ENCODE measurements around the gene ZNF571.

The ZNF571 gene

GRCh38 chr19:37594304-37594981 lies at the start of gene ZNF571, which contains the start of gene ZNF540:
TSS of gene ZNF571 (minus strand) at chr19:37594792. CDS start at chr19:37586676, 8,116 bp downstream.
TSS of gene ZNF540 (plus strand) at chr19:37594876. CDS start at chr19:37598448, 3,572 bp downstream.
- Histone ChIP-seq H3K4me3 (ENCODE audit: low read length) (peak within 1 kb of the TSS; percentile 92), H3K4me1 (ENCODE audit: control insufficient read depth, insufficient read depth, low read length) (peaks cover 9% of the 10 kb centered on the region), H3K36me3 (ENCODE audit: control insufficient read depth, insufficient read depth, low read length, severe bottlenecking) (peaks cover 1% of the 10 kb centered on the region), H3K27me3 (replicated peaks; ENCODE audit: control insufficient read depth, insufficient read depth, low read length) (no peaks in the 10 kb centered on the region), H3K9ac (ENCODE audit: low read length) (peak within 1 kb of the TSS; percentile 84), H3K9me3 (ENCODE audit: control insufficient read depth, low read length) (peaks cover under 1% of the 10 kb centered on the region)
- peak; percentile 98 for DNase-seq (ENCODE audit: low read depth)

- Histone ChIP-seq H3K9me3 (ENCODE audit: control insufficient read depth, low read length) (peaks cover 97% of the 10 kb centered on the region), H3K4me3 (ENCODE audit: low read length) (peak overlapping the region; percentile 68), H3K36me3 (ENCODE audit: control insufficient read depth, insufficient read depth, low read length, severe bottlenecking) (peaks cover 65% of the 10 kb centered on the region), H3K4me1 (ENCODE audit: control insufficient read depth, insufficient read depth, low read length) (no peaks in the 10 kb centered on the region), H3K9ac (ENCODE audit: low read length) (no peak overlapping the region), H3K27me3 (replicated peaks; ENCODE audit: control insufficient read depth, insufficient read depth, low read length) (no peaks in the 10 kb centered on the region)
- DNase-seq (ENCODE audit: low read depth) = no peak
Observed at GRCh38 chr19:37635076-37636056, 40.8 kb upstream of the ZNF571 start.

DNA sequence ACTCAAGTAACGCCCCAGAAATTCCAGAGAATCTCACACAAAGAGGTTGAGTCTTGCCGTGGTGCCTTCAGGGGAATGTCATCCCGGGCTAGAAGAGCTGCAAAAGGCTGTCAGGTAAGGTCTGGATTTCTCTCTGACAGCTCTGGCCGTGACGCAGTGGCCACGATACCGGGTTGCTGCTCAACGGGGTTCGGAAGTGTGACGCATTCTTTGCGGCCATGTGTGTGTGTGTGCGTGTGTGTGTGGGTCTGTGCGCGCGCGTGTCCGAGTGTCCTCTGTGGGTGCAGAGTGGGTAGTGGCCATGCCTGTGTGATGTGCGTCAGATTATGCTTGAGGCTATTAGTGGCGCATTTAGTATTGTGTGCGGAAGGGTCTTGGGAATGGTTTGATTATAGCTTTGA lies 390 bp upstream of the ZNF571 start:
- H3K9ac ChIP-seq (ENCODE audit: low read length) = peak overlapping the region; percentile 84
- peaks cover 7% of the 10 kb centered on the region for H3K36me3 ChIP-seq (ENCODE audit: control insufficient read depth, insufficient read depth, low read length, severe bottlenecking)
- H3K27me3 ChIP-seq (replicated peaks; ENCODE audit: control insufficient read depth, insufficient read depth, low read length) = no peaks in the 10 kb centered on the region
- peaks cover 6% of the 10 kb centered on the region for H3K9me3 ChIP-seq (ENCODE audit: control insufficient read depth, low read length)
- peak; percentile 77 for DNase-seq (ENCODE audit: low read depth)
- peaks cover 9% of the 10 kb centered on the region for H3K4me1 ChIP-seq (ENCODE audit: control insufficient read depth, insufficient read depth, low read length)
- H3K4me3 ChIP-seq (ENCODE audit: low read length) = peak overlapping the region; percentile 92

- Histone ChIP-seq H3K36me3 (ENCODE audit: control insufficient read depth, insufficient read depth, low read length, severe bottlenecking) (no peaks in the 10 kb centered on the region), H3K9me3 (ENCODE audit: control insufficient read depth, low read length) (no peaks in the 10 kb centered on the region), H3K4me3 (ENCODE audit: low read length) (peak overlapping the region; percentile 92), H3K27me3 (replicated peaks; ENCODE audit: control insufficient read depth, insufficient read depth, low read length) (no peaks in the 10 kb centered on the region), H3K9ac (ENCODE audit: low read length) (peak overlapping the region; percentile 84), H3K4me1 (ENCODE audit: control insufficient read depth, insufficient read depth, low read length) (peaks cover 9% of the 10 kb centered on the region)
- no peak for DNase-seq (ENCODE audit: low read depth)
Observed at GRCh38 chr19:37593996-37594303, 642 bp downstream of the ZNF571 start.

- peaks cover 48% of the 10 kb centered on the region for H3K36me3 ChIP-seq (ENCODE audit: control insufficient read depth, insufficient read depth, low read length, severe bottlenecking)
Observed at GRCh38 chr19:37583340-37583739, 11.3 kb downstream of the ZNF571 start.

GRCh38 chr19:37572203-37572602 lies 22.4 kb downstream of the ZNF571 start:
- DNase-seq (ENCODE audit: low read depth) = no peak
- Histone ChIP-seq H3K36me3 (ENCODE audit: control insufficient read depth, insufficient read depth, low read length, severe bottlenecking) (peaks cover 14% of the 10 kb centered on the region), H3K27me3 (replicated peaks; ENCODE audit: control insufficient read depth, insufficient read depth, low read length) (no peaks in the 10 kb centered on the region), H3K4me1 (ENCODE audit: control insufficient read depth, insufficient read depth, low read length) (no peaks in the 10 kb centered on the region), H3K4me3 (ENCODE audit: low read length) (no peak overlapping the region), H3K9me3 (ENCODE audit: control insufficient read depth, low read length) (no peaks in the 10 kb centered on the region), H3K9ac (ENCODE audit: low read length) (no peak overlapping the region)

More at GRCh38 chr19:37583340-37583739, 11.3 kb downstream of the ZNF571 start:
- H3K4me1 ChIP-seq (ENCODE audit: control insufficient read depth, insufficient read depth, low read length) = no peaks in the 10 kb centered on the region
- H3K9ac ChIP-seq (ENCODE audit: low read length) = no peak overlapping the region
- H3K9me3 ChIP-seq (ENCODE audit: control insufficient read depth, low read length) = peaks cover 78% of the 10 kb centered on the region
- H3K4me3 ChIP-seq (ENCODE audit: low read length) = peak overlapping the region; percentile 11
- no peaks in the 10 kb centered on the region for H3K27me3 ChIP-seq (replicated peaks; ENCODE audit: control insufficient read depth, insufficient read depth, low read length)
- no peak for DNase-seq (ENCODE audit: low read depth)

DNA sequence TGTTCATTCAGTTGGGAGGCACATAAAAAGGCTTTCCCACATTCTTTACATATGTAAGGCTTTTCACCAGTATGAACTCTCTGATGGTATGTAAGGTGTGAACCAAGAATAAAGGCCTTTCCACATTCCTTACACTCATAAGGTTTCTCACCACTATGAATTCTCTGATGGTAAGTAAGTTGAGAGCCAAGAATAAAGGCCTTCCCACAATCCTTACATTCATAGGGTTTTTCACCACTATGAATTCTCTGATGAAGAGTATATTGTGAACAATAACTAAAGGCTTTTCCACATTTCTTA lies 29.3 kb downstream of the ZNF571 start:
- Histone ChIP-seq H3K9me3 (ENCODE audit: control insufficient read depth, low read length) (no peaks in the 10 kb centered on the region), H3K27me3 (replicated peaks; ENCODE audit: control insufficient read depth, insufficient read depth, low read length) (no peaks in the 10 kb centered on the region), H3K9ac (ENCODE audit: low read length) (no peak overlapping the region), H3K36me3 (ENCODE audit: control insufficient read depth, insufficient read depth, low read length, severe bottlenecking) (peaks cover 55% of the 10 kb centered on the region), H3K4me1 (ENCODE audit: control insufficient read depth, insufficient read depth, low read length) (no peaks in the 10 kb centered on the region), H3K4me3 (ENCODE audit: low read length) (peak overlapping the region; percentile 69)
- DNase-seq (ENCODE audit: low read depth) = no peak

- Histone ChIP-seq H3K36me3 (ENCODE audit: control insufficient read depth, insufficient read depth, low read length, severe bottlenecking) (peaks cover 55% of the 10 kb centered on the region), H3K4me3 (ENCODE audit: low read length) (peak overlapping the region; percentile 69), H3K9ac (ENCODE audit: low read length) (no peak overlapping the region), H3K9me3 (ENCODE audit: control insufficient read depth, low read length) (peaks cover 1% of the 10 kb centered on the region), H3K27me3 (replicated peaks; ENCODE audit: control insufficient read depth, insufficient read depth, low read length) (no peaks in the 10 kb centered on the region), H3K4me1 (ENCODE audit: control insufficient read depth, insufficient read depth, low read length) (no peaks in the 10 kb centered on the region)
- DNase-seq (ENCODE audit: low read depth) = no peak
Observed at GRCh38 chr19:37564624-37565369, 29.8 kb downstream of the ZNF571 start.

DNA sequence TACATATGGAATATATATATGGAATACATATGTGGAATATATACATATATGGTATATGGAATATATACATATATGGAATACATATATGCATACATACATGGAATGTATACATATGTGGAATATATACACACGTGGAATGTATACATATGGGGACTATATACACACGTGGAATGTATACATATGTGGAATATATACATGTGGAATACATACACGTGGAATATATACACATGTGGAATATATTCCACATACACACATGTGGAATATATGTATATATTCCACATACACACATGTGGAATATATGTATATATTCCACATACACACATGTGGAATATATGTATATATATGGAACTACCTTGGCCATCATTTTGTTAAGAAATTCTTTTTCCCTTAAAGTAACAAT lies 31.1 kb downstream of the ZNF571 start:
- peaks cover 55% of the 10 kb centered on the region for H3K36me3 ChIP-seq (ENCODE audit: control insufficient read depth, insufficient read depth, low read length, severe bottlenecking)
- no peaks in the 10 kb centered on the region for H3K27me3 ChIP-seq (replicated peaks; ENCODE audit: control insufficient read depth, insufficient read depth, low read length)
- H3K9ac ChIP-seq (ENCODE audit: low read length) = no peak overlapping the region
- peaks cover 14% of the 10 kb centered on the region for H3K9me3 ChIP-seq (ENCODE audit: control insufficient read depth, low read length)
- no peak for DNase-seq (ENCODE audit: low read depth)
- peak overlapping the region; percentile 69 for H3K4me3 ChIP-seq (ENCODE audit: low read length)
- H3K4me1 ChIP-seq (ENCODE audit: control insufficient read depth, insufficient read depth, low read length) = no peaks in the 10 kb centered on the region

DNA sequence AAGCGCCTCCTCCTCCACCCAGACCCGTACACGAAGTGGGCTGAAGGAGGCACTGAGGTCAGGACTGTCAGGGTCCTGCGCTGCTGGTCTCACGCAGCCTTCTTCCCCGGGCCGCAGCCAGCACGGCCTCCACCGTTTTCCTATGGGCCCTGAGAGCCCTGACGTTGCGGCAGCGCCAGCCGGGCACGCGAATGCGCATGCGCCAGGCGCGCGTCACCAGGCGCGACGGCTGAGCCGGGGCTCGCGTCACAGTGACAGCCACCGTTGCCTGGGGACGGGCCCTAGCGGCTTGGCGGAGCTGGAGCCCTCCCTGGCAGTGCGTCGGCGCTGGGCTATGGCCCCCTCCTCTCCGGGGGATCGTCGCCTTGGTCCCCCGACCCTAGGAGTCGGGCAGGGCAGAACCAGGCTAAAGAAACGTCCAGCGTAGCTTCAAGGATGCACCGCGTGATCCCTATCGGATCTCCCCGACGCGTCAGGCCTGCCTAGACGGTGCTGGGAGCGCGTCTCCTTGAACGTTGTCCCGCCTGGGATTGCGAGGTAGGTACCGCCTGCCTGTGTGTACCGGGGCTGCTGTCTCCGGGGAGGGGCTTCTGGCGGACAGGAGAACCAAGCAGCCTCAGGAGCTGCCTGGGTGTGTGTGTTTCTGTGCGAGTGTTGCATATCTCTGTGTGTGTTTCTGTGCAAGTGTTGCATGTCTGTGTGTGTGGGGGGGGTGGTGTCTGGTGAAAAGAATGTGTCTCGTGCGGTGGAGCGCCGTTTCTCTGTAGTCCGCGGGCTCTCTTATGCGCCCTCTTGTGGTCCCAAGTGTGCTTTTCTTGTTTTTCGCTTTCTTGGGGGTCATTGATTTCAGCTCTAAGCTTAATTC lies 43.2 kb downstream of the ZNF571 start:
- H3K9me3 ChIP-seq (ENCODE audit: control insufficient read depth, low read length) = peaks cover 96% of the 10 kb centered on the region
- H3K27me3 ChIP-seq (replicated peaks; ENCODE audit: control insufficient read depth, insufficient read depth, low read length) = no peaks in the 10 kb centered on the region
- H3K36me3 ChIP-seq (ENCODE audit: control insufficient read depth, insufficient read depth, low read length, severe bottlenecking) = peaks cover 2% of the 10 kb centered on the region
- H3K4me1 ChIP-seq (ENCODE audit: control insufficient read depth, insufficient read depth, low read length) = no peaks in the 10 kb centered on the region
- peak; percentile 18 for DNase-seq (ENCODE audit: low read depth)
- H3K9ac ChIP-seq (ENCODE audit: low read length) = no peak overlapping the region
- peak overlapping the region; percentile 70 for H3K4me3 ChIP-seq (ENCODE audit: low read length)
